Mucosa of stomach (tissue), 1 donor: ENCODE measurements around the gene DNAJC15.

Experiments
- H3K27me3 ChIP-seq: one replicate; pipeline ENCODE4 v1.7.0; 2013; ENCODE audit warnings: mild to moderate bottlenecking, low read length; ENCODE audit not compliant: control insufficient read depth, insufficient read depth
- H3K36me3 ChIP-seq: one replicate; pipeline ENCODE4 v1.7.0; 2013; ENCODE audit warnings: low read length; ENCODE audit not compliant: control insufficient read depth, insufficient read depth
- H3K4me1 ChIP-seq: one replicate; pipeline ENCODE4 v1.7.0; 2013; ENCODE audit warnings: mild to moderate bottlenecking, low read length; ENCODE audit not compliant: control insufficient read depth, insufficient read depth
- H3K4me3 ChIP-seq: one replicate; pipeline ENCODE4 v1.7.0; 2013; ENCODE audit warnings: low read length
- H3K9ac ChIP-seq: one replicate; pipeline ENCODE4 v1.7.0; 2013; ENCODE audit warnings: mild to moderate bottlenecking, low read length, moderate library complexity
- H3K9me3 ChIP-seq: one replicate; pipeline ENCODE4 v1.7.0; 2013; ENCODE audit warnings: mild to moderate bottlenecking, low read length, moderate library complexity; ENCODE audit not compliant: control insufficient read depth
- donor health status: Pancreatic carcinoma.

Gene DNAJC15

DNA sequence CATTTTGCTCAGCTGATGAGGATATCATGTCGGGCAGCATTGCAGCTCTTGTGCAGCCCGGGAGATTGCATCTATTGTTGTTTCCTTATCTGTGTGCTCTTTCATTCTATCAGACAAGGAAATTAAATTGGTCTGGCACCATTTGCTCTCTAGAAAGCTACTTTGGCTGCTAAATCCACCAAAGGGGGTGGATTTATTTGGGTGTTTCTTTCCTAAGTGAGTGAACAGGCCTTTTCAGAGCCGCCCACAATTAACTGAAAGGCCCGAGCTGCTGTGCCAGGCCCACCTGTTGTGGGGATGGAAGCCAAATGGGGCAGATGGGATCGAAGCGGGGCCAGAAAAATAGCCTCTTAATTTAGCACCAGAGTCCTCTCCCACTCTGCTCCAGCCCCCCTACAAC lies 99.4 kb downstream of the DNAJC15 start:
- no peak overlapping the region for H3K9ac ChIP-seq
- H3K27me3 ChIP-seq: no peaks in the 10 kb centered on the region
- no peaks in the 10 kb centered on the region for H3K9me3 ChIP-seq
- no peaks in the 10 kb centered on the region for H3K36me3 ChIP-seq
- no peak overlapping the region for H3K4me3 ChIP-seq
- H3K4me1 ChIP-seq: no peaks in the 10 kb centered on the region

DNA sequence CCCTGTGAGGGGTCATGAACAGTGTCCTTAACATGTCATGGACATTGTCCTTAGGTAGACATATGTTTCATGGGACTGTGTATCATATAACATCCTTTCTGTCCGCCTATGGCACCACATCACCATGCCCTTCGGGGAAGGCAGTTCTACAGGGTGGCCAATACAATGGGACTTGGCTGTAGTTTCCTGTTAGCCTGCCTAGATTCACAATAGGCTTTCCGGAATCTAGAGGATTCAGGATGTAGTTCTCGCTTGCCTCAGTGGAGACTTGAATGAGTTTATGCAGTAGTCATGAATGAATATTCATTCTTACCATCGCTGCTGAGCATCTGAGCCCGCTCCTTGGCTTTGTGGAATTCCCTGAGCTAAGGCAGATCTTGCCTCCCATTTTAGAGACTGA lies 100.5 kb downstream of the DNAJC15 start:
- H3K36me3 ChIP-seq: no peaks in the 10 kb centered on the region
- no peak overlapping the region for H3K4me3 ChIP-seq
- no peaks in the 10 kb centered on the region for H3K27me3 ChIP-seq
- no peaks in the 10 kb centered on the region for H3K9me3 ChIP-seq
- no peak overlapping the region for H3K9ac ChIP-seq
- H3K4me1 ChIP-seq: no peaks in the 10 kb centered on the region

DNA sequence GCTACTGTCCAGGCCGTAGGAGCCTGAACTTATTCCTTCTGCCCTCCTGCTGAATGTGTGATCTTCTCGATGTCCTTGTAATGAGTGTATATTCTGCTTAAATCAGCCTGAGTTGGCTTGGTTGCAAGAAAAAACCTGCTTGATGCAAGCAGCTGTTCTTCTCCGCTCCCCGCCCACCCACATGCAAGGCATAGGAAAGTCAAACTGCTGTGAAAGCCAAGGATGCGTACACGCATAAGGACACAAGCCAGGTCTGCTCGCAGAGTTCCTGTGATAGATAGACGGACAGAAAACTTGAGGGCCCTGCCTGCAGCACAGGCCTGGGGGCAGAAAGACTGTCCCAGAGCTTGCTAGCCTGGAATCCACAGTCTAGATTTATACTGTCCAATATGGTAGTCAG lies 101.1 kb downstream of the DNAJC15 start:
- no peaks in the 10 kb centered on the region for H3K9me3 ChIP-seq
- no peaks in the 10 kb centered on the region for H3K4me1 ChIP-seq
- no peaks in the 10 kb centered on the region for H3K36me3 ChIP-seq
- no peaks in the 10 kb centered on the region for H3K27me3 ChIP-seq
- H3K9ac ChIP-seq: no peak overlapping the region
- no peak overlapping the region for H3K4me3 ChIP-seq

DNA sequence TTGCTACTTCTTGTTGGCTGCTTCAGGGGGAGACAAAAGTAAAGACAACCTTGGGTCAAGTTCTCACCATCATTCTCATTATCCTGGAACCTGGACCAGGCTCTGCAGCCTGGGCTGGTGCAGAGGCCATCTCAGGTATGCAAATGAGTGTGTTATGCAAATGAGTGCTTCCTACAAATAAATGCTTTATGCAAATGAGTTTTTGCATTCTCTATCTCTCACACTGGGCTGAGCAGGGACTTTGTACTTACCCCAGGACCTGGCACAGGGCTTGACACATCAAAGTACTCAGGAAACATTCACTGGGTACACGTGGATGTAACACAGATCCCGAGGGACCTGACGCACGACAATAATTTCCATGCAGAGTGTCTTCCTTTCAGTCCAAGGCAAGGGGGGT lies 103.0 kb downstream of the DNAJC15 start:
- Histone ChIP-seq H3K27me3 (no peaks in the 10 kb centered on the region), H3K4me3 (no peak overlapping the region), H3K9me3 (no peaks in the 10 kb centered on the region), H3K4me1 (no peaks in the 10 kb centered on the region), H3K9ac (no peak overlapping the region), H3K36me3 (no peaks in the 10 kb centered on the region)

DNA sequence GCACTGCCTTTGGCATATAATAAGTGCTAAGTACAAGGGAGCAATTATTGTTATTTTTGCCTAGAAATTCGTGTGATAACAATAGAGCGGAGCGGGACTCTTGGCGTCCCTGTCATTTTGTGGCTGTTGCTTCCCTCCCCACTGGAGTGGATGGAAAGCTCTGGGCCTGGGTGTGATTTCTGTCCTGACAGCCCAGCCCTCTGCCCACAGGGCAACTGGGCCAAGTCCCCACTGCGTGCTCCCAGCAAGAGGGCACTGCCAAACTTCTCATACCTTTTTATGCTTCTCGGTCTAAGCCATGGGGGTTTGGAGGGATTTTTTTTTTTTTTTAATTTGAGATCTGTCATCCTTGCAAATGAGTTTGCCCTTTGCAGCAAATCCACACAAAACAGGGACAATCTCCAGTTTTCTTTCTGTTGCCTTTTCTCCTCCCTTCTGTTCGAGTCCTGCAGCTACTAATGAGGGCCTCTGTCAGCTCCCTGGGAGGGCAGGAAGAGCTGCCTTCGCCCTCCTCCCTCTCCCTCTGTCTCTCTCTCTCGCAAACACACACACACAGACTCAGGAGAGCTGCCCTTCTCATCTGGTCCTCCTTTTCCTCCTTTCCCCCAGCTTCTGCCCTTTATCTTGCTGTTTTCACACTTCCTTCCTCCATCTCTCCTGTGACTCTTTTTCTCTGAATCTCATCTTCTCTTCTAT lies 103.9 kb downstream of the DNAJC15 start:
- Histone ChIP-seq H3K4me1 (no peaks in the 10 kb centered on the region), H3K4me3 (no peak overlapping the region), H3K9me3 (no peaks in the 10 kb centered on the region), H3K36me3 (no peaks in the 10 kb centered on the region), H3K9ac (no peak overlapping the region), H3K27me3 (no peaks in the 10 kb centered on the region)

DNA sequence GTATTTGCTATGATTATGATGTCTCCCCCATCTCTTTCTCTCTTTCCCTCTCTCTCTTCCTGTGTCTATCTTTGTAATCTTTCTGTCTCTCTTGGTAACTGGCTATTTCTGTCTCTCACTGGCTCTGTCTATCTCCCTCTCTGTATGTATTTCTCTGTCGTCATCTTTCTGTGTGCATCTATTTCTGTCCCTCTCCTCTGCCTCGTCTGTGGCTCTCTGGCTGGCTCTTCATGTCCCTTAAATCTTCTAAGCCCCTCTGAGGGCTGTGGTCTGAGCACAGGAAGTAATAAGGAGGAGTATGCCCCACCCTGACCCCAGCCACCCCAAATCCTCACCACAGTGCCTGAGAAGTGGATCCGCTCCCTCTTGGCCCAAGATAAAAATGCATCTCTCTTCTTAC lies 104.4 kb downstream of the DNAJC15 start:
- H3K4me1 ChIP-seq: no peaks in the 10 kb centered on the region
- H3K9me3 ChIP-seq: no peaks in the 10 kb centered on the region
- H3K9ac ChIP-seq: no peak overlapping the region
- H3K4me3 ChIP-seq: no peak overlapping the region
- H3K36me3 ChIP-seq: no peaks in the 10 kb centered on the region
- H3K27me3 ChIP-seq: no peaks in the 10 kb centered on the region

DNA sequence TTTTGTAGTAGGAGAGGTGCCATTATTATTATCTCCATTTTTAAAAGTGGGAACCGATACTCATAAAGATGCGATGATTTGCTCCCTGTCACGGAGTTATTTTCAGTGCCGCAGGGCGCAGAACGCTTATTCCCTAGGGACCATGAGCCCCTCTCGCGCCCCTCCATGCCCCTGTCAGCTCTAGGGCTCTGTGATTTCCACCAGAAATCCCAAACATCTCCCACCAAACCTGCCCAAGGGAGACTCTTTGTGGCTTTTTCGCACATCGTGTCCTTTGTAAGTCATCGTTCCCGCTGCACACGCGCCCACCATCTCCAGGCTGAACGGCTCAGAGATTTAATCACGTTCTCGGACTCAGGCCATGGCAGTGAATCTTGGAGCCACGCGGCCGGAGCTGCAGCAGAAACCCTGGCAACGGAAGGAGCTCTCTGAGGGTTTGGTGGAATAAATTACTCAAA lies 105.1 kb downstream of the DNAJC15 start:
- no peak overlapping the region for H3K9ac ChIP-seq
- H3K36me3 ChIP-seq: no peaks in the 10 kb centered on the region
- H3K27me3 ChIP-seq: no peaks in the 10 kb centered on the region
- H3K4me3 ChIP-seq: no peak overlapping the region
- no peaks in the 10 kb centered on the region for H3K9me3 ChIP-seq
- H3K4me1 ChIP-seq: no peaks in the 10 kb centered on the region

DNA sequence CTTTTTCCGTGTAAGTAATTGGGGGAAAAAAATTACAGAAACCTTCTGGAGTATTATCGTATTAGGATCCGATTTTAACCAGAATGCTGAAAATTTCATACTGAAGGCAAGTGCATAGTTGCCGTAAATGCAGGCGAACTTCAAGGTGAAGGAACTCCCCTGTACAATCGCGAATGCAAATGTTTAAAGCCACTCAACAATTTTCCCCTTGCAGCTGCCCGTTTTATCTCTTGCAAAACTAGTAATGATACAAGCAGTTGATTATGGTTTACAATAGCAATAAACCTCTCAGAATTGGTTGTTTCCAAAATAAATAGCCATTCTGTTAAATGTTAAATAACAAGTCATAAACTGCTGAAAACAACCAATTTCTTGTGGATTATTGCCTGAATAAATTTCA lies 105.7 kb downstream of the DNAJC15 start:
- Histone ChIP-seq H3K4me1 (no peaks in the 10 kb centered on the region), H3K9me3 (no peaks in the 10 kb centered on the region), H3K4me3 (no peak overlapping the region), H3K36me3 (no peaks in the 10 kb centered on the region), H3K27me3 (no peaks in the 10 kb centered on the region), H3K9ac (no peak overlapping the region)

DNA sequence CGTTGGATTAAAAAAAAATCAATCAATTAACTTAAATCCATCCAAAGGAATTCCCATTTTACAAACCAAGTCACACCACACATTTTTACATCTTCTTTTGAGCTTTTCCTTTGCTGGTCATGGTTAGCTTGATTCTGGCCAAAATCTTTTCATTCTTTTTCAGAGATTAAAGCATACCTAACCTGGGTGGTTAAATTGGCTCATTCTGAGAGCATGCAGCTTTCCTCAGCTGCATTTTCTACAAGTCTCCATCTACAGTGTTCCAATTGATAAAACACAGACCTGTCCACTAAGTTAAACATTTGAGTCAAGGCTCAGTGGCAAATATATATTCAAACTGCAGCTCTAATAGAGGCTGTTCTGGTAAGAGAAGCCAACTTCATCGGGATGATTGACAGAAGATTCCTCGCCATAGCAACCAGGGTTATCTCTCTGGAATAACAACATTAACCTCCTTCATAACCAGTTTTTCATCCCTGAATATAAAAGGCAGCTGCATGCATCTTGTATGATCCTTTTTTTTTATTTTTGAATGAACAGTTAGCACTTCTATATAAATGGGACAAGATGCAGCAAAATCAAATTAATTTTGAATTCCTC lies 106.2 kb downstream of the DNAJC15 start:
- H3K9ac ChIP-seq: no peak overlapping the region
- H3K4me1 ChIP-seq: no peaks in the 10 kb centered on the region
- no peak overlapping the region for H3K4me3 ChIP-seq
- H3K27me3 ChIP-seq: no peaks in the 10 kb centered on the region
- H3K36me3 ChIP-seq: no peaks in the 10 kb centered on the region
- H3K9me3 ChIP-seq: no peaks in the 10 kb centered on the region

DNA sequence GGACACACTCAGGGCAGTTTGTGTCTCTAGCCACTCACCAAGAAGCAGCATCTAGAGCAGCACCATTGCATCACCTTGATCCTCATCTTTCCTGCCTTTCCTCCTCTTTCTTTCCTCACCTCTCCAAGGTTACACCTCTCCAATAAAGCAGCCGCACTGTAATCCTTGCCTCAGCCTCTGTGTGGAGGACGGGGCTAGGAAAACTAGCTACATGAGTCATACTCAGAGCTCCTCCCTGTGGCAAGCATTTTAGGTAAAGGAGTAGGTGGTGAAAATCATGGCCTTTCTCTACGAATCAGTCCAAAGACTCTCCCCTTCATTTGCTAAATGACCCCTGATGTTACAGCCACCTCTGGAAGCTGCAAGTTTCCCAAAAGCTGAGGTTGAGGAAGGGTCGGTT lies 108.9 kb downstream of the DNAJC15 start:
- no peak overlapping the region for H3K9ac ChIP-seq
- H3K27me3 ChIP-seq: no peaks in the 10 kb centered on the region
- H3K4me3 ChIP-seq: no peak overlapping the region
- H3K4me1 ChIP-seq: no peaks in the 10 kb centered on the region
- H3K9me3 ChIP-seq: no peaks in the 10 kb centered on the region
- H3K36me3 ChIP-seq: no peaks in the 10 kb centered on the region

DNA sequence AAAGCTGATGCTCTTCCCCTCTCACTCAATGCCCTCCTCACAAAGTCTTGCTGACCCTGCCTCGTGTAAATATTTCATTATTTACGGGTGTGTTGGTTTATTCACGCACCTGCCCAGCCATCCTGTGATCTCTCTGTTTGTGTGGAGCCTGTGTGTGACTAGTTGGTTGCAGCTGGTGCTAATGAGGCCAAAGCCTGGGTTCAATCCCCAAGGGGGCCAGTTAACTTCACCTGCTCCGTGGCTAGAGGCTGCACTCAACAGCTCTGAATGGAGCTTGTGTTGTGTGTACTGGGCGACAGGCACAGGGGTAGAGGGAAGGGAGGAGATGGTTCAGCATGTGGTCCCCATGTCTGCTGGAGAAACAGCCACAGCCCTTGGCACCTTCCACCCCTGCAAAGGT lies 109.5 kb downstream of the DNAJC15 start:
- H3K27me3 ChIP-seq: no peaks in the 10 kb centered on the region
- no peaks in the 10 kb centered on the region for H3K4me1 ChIP-seq
- H3K4me3 ChIP-seq: no peak overlapping the region
- no peak overlapping the region for H3K9ac ChIP-seq
- H3K9me3 ChIP-seq: no peaks in the 10 kb centered on the region
- H3K36me3 ChIP-seq: no peaks in the 10 kb centered on the region

DNA sequence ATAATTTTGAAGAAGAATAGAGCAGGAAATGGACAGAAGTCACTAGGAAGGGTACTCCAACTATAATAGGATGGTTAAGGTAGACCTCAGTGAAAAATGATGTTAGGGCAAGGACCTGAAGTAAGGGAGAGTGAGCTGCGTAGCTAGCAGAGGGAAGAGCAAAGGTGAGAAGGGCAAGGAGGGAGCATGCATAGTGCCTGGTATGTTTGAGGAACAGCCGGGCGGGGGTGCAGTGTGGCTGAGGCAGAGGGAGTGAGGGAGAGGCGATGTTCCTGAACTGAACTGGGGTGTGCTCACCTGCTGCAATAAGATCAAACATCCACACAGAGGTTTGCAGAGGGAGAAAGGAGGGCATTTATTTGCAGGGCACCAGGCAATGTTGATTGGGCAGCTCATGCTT lies 110.4 kb downstream of the DNAJC15 start:
- no peaks in the 10 kb centered on the region for H3K36me3 ChIP-seq
- no peak overlapping the region for H3K4me3 ChIP-seq
- H3K9ac ChIP-seq: no peak overlapping the region
- H3K27me3 ChIP-seq: no peaks in the 10 kb centered on the region
- H3K4me1 ChIP-seq: no peaks in the 10 kb centered on the region
- no peaks in the 10 kb centered on the region for H3K9me3 ChIP-seq
